ENCODE results near the gene UBE2H. TPM values are rescaled to one million over a fixed set of nuclear protein-coding genes. Genes with fewer than 3 reads are reported as not detected.

Gene UBE2H
- total RNA-seq, 4 donors from 2014 or later, result 31.0 to 131 (median 53.3) TPM

- DNase-seq, result no peak
- H3K9me3 ChIP-seq, result no peaks in the 10 kb centered on the region
- H3K27me3 ChIP-seq, result no peaks in the 10 kb centered on the region
- in situ Hi-C loops (cut with MboI; ENCODE audit: low pct_ligation_motif_present in 1 of 4, low pct_unique_long_range_greater_than_20kb in 1 of 4, low sequenced_read_pairs in 3 of 4) (loop anchor here in 1 of 4 donors (25.0 kb wide), 1 partner anchor 180 kb away; no protein-coding TSS in a partner anchor), intact Hi-C loops (cut with DNase I; ENCODE audit: low total_unique reads) (no loop called here)
- H3K4me3 ChIP-seq, result no peak overlapping the region
- H3K4me1 ChIP-seq, result peaks cover 16 to 31% (median 22%) of the 10 kb centered on the region in 4 donors
- TF ChIP-seq POLR2AphosphoS5 (IDR thresholded peaks at IDR 0.05), result no peak
- no peak for TF ChIP-seq EP300 (IDR thresholded peaks at IDR 0.05; ENCODE audit: low read depth)
- TF ChIP-seq CTCF (IDR thresholded peaks at IDR 0.05), result no peak
- TF ChIP-seq POLR2A (IDR thresholded peaks at IDR 0.05), result no peak
- WGBS, 2 donors (ENCODE audit: low coverage in 1 of 2), result 91 to 94% methylated on average over 3 of the region's 3 CpGs
- peak overlapping the region in 1 of 4 donors; percentile 66 for H3K27ac ChIP-seq
- H3K36me3 ChIP-seq, result peaks cover 0 to 11% (median 0%) of the 10 kb centered on the region in 4 donors
Observed at GRCh38 chr7:129832701-129833227, 120.0 kb downstream of the UBE2H start.

GRCh38 chr7:129832282-129832681 lies 120.5 kb downstream of the UBE2H start:
- 82 to 92% methylated on average over 2 to 4 of the region's 4 CpGs for WGBS, 2 donors (ENCODE audit: low coverage in 1 of 2)
- intact Hi-C loops (cut with DNase I; ENCODE audit: low total_unique reads) (no loop called here), in situ Hi-C loops (cut with MboI; ENCODE audit: low pct_ligation_motif_present in 1 of 4, low pct_unique_long_range_greater_than_20kb in 1 of 4, low sequenced_read_pairs in 3 of 4) (loop anchor here in 1 of 4 donors (25.0 kb wide), 1 partner anchor 180 kb away; no protein-coding TSS in a partner anchor)
- DNase-seq, result no peak
- H3K27ac ChIP-seq, result peak overlapping the region in 3 of 4 donors; percentile 62 to 67 (median 66)
- H3K4me3 ChIP-seq, result no peak overlapping the region
- peaks cover 16 to 31% (median 22%) of the 10 kb centered on the region in 4 donors for H3K4me1 ChIP-seq
- H3K27me3 ChIP-seq, result no peaks in the 10 kb centered on the region
- H3K36me3 ChIP-seq, result peaks cover 0 to 11% (median 0%) of the 10 kb centered on the region in 4 donors
- TF ChIP-seq EP300 (IDR thresholded peaks at IDR 0.05; ENCODE audit: low read depth), result no peak
- no peak for TF ChIP-seq CTCF (IDR thresholded peaks at IDR 0.05)
- no peak for TF ChIP-seq POLR2A (IDR thresholded peaks at IDR 0.05)
- no peak for TF ChIP-seq POLR2AphosphoS5 (IDR thresholded peaks at IDR 0.05)
- H3K9me3 ChIP-seq, result no peaks in the 10 kb centered on the region

GRCh38 chr7:129831424-129832058 lies 121.2 kb downstream of the UBE2H start:
- Histone ChIP-seq H3K27ac (peak overlapping the region; percentile 36 to 67 (median 64)), H3K4me1 (peaks cover 16 to 31% (median 22%) of the 10 kb centered on the region in 4 donors), H3K36me3 (peaks cover 0 to 11% (median 0%) of the 10 kb centered on the region in 4 donors), H3K4me3 (no peak overlapping the region), H3K27me3 (no peaks in the 10 kb centered on the region), H3K9me3 (no peaks in the 10 kb centered on the region)
- in situ Hi-C loops (cut with MboI; ENCODE audit: low pct_ligation_motif_present in 1 of 4, low pct_unique_long_range_greater_than_20kb in 1 of 4, low sequenced_read_pairs in 3 of 4) (loop anchor here in 1 of 4 donors (25.0 kb wide), 1 partner anchor 181 kb away; no protein-coding TSS in a partner anchor), intact Hi-C loops (cut with DNase I; ENCODE audit: low total_unique reads) (no loop called here)
- WGBS, 2 donors (ENCODE audit: low coverage in 1 of 2), result 80 to 90% methylated on average over 1 to 5 of the region's 5 CpGs
- DNase-seq, result no peak
- TF ChIP-seq CTCF (IDR thresholded peaks at IDR 0.05), result no peak
- peak in 1 of 3 donors; percentile 14 for TF ChIP-seq POLR2AphosphoS5 (IDR thresholded peaks at IDR 0.05)

GRCh38 chr7:129830949-129831348 lies 121.8 kb downstream of the UBE2H start:
- peaks cover 0 to 11% (median 0%) of the 10 kb centered on the region in 4 donors for H3K36me3 ChIP-seq
- peak overlapping the region; percentile 36 to 67 (median 64) for H3K27ac ChIP-seq
- H3K4me3 ChIP-seq, result no peak overlapping the region
- H3K9me3 ChIP-seq, result no peaks in the 10 kb centered on the region
- intact Hi-C loops (cut with DNase I; ENCODE audit: low total_unique reads), result no loop called here
- DNase-seq, result no peak
- in situ Hi-C loops (cut with MboI; ENCODE audit: low pct_ligation_motif_present in 1 of 4, low pct_unique_long_range_greater_than_20kb in 1 of 4, low sequenced_read_pairs in 3 of 4), result loop anchor here in 1 of 4 donors (25.0 kb wide), 1 partner anchor 181 kb away; no protein-coding TSS in a partner anchor
- H3K27me3 ChIP-seq, result no peaks in the 10 kb centered on the region
- H3K4me1 ChIP-seq, result peaks cover 16 to 35% (median 26%) of the 10 kb centered on the region in 4 donors
- TF ChIP-seq POLR2A (IDR thresholded peaks at IDR 0.05), result no peak
- TF ChIP-seq POLR2AphosphoS5 (IDR thresholded peaks at IDR 0.05), result no peak
- TF ChIP-seq EP300 (IDR thresholded peaks at IDR 0.05; ENCODE audit: low read depth), result no peak
- TF ChIP-seq CTCF (IDR thresholded peaks at IDR 0.05), result no peak
- WGBS, 2 donors (ENCODE audit: low coverage in 1 of 2), result 88 to 100% methylated on average over 2 to 8 of the region's 8 CpGs
